LNCaP clone FGC (cell line): ENCODE results near the gene HCFC1R1.

ENCODE experiments used
- DNase-seq: peaks from one replicate; pipeline ENCODE4 v3.0.0-alpha.2; 2011; ENCODE audit warnings: low read depth
- H3K4me3 ChIP-seq: 2 replicates; pipeline ENCODE4 v1.5.1; 2011; ENCODE audit warnings: mild to moderate bottlenecking, low read depth, low read length, control low read depth
- CTCF ChIP-seq: IDR thresholded peaks from 2 replicates; pipeline ENCODE4 v1.5.1; 2012; ENCODE audit warnings: mild to moderate bottlenecking; ENCODE audit not compliant: control insufficient read depth, insufficient read depth; ENCODE audit errors: extremely low read depth

Gene HCFC1R1

GRCh38 chr16:2983706-2984136 is 40.0 kb downstream of the HCFC1R1 start:
- H3K4me3 ChIP-seq = no peak overlapping the region
- no peak for DNase-seq
- peak; percentile 92 for TF ChIP-seq CTCF

GRCh38 chr16:2982402-2982801 is 41.3 kb downstream of the HCFC1R1 start:
- TF ChIP-seq CTCF = no peak
- H3K4me3 ChIP-seq = no peak overlapping the region
- DNase-seq = no peak

- no peak overlapping the region for H3K4me3 ChIP-seq
- DNase-seq = no peak
- TF ChIP-seq CTCF = no peak
These were observed 41.9 kb downstream of the HCFC1R1 start for GRCh38 chr16:2981899-2982250.

GRCh38 chr16:2981177-2981898 is 42.4 kb downstream of the HCFC1R1 start:
- DNase-seq = no peak
- no peak for TF ChIP-seq CTCF
- peak overlapping the region; percentile 63 for H3K4me3 ChIP-seq

GRCh38 chr16:2980227-2981176 is 43.2 kb downstream of the HCFC1R1 start, which contains the start of gene PKMYT1:
Gene PKMYT1, minus strand, starts transcription at chr16:2980446. Its CDS starts 789 bp downstream, at chr16:2979657.
- peak within 1 kb of the TSS; percentile 63 for H3K4me3 ChIP-seq
- no peak for DNase-seq
- TF ChIP-seq CTCF = no peak

- TF ChIP-seq CTCF = no peak
- peak overlapping the region; percentile 63 for H3K4me3 ChIP-seq
- no peak for DNase-seq
These were observed 44.0 kb downstream of the HCFC1R1 start for GRCh38 chr16:2979669-2980226.
